Activated T-cell treated with anti-CD3 and anti-CD28 coated beads, Interleukin-2, amount 50 U/mL, for 24 hours (primary cell): ENCODE data around the gene RPE65.
"Not testable (repeated sequence)": the region's sequence is repeated elsewhere in the genome, so short reads cannot be mapped to it uniquely, and the experiment has no call there.

Experiments
- DNase-seq: peaks from one replicate; pipeline ENCODE4 v3.0.0-alpha.2; 2020
- H3K27ac Mint-ChIP-seq: 2 replicates; pipeline ENCODE4 v1.8.0; 2020; ENCODE audit warnings: mild to moderate bottlenecking, mixed read lengths
- H3K27me3 Mint-ChIP-seq: 2 replicates; pipeline ENCODE4 v1.8.0; 2020; ENCODE audit warnings: mixed read lengths
- H3K36me3 Mint-ChIP-seq: 2 replicates; pipeline ENCODE4 v1.8.0; 2020; ENCODE audit warnings: low read depth, mixed read lengths
- H3K4me1 Mint-ChIP-seq: 2 replicates; pipeline ENCODE4 v1.8.0; 2020; ENCODE audit warnings: low read depth, mixed read lengths
- H3K4me3 Mint-ChIP-seq: 2 replicates; pipeline ENCODE4 v1.8.0; 2020; ENCODE audit warnings: mild to moderate bottlenecking, moderate library complexity, mixed read lengths
- H3K9me3 Mint-ChIP-seq: 2 replicates; pipeline ENCODE4 v1.8.0; 2020; ENCODE audit warnings: mixed read lengths

RPE65 gene

GRCh38 chr1:68449901-68450300 lies at the start of gene RPE65:
TSS of gene RPE65 (minus strand) at chr1:68449954. CDS start at chr1:68449905, 49 bp downstream.
- Mint-ChIP-seq H3K27me3 (no peaks in the 10 kb centered on the region), H3K9me3 (no peaks in the 10 kb centered on the region), H3K27ac (no peak within 1 kb of the TSS), H3K36me3 (no peaks in the 10 kb centered on the region), H3K4me3 (no peak within 1 kb of the TSS), H3K4me1 (no peaks in the 10 kb centered on the region)
- no peak for DNase-seq

DNA sequence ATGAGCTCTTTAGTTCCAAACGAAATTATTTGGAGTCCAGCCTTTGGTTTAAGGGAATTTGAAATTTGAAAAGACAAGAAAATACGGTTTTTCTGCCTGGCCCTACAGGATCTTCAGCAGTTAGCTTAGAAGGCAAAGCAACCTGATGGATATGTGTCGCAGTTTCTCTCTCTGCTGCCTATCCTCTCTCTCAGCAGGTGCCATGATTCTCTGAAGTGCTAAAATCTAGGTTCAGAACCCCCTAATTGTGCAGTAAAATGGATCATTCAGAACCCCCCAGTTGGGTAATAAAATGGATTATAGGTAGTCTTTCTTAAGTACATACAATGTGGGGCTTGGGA lies 47.6 kb upstream of the RPE65 start:
- Mint-ChIP-seq H3K36me3 (no peaks in the 10 kb centered on the region), H3K27me3 (peaks cover 42% of the 10 kb centered on the region), H3K9me3 (no peaks in the 10 kb centered on the region), H3K27ac (no peak overlapping the region), H3K4me1 (peaks cover 19% of the 10 kb centered on the region), H3K4me3 (peak overlapping the region; percentile 82)
- DNase-seq: no peak

DNA sequence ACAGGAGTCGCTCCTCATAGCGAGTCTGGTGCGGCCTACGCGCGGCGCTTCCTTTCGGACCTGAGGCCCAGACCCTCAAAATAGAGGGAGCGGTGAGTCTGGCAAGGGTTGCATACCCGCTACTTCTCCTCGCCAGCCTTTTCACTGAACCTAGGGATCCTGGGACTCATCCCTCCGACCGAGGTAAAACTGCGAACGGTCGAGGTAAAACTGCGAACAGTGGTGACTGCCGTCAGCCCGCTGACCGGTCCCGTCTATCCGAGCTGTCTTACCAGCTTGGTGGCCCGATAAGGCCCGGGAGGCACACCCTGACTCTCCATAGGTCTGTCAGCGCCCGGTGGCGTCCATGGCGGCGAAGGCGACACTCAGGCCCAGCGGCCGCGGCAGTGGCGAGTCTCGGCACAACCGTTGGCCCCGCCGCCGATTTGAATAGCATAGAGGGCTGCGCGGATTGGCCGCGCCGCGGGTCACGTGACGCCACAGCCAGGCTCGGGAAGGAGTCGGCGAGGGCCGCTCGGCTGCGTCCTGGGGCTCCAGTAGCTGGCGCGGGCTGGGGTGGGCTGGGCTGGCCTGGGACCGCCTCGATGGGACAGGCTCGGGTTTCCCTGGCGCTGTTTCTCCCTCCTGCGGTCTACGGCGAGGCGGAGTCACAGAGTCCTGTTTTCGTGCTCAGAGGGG lies 47.1 kb upstream of the RPE65 start, which contains the start of gene DEPDC1:
TSS of gene DEPDC1 (minus strand) at position 403 of the 678 bp plus-strand sequence. CDS start at position 320, 83 bp downstream.
- Mint-ChIP-seq H3K27ac (peak within 1 kb of the TSS; percentile 61), H3K4me3 (peak within 1 kb of the TSS; percentile 82), H3K36me3 (no peaks in the 10 kb centered on the region), H3K9me3 (no peaks in the 10 kb centered on the region), H3K27me3 (peaks cover 42% of the 10 kb centered on the region), H3K4me1 (peaks cover 19% of the 10 kb centered on the region)
- peak; percentile 77 for DNase-seq

GRCh38 chr1:68495968-68496679 lies 46.4 kb upstream of the RPE65 start:
- no peak for DNase-seq
- Mint-ChIP-seq H3K4me1 (peaks cover 19% of the 10 kb centered on the region), H3K27me3 (peaks cover 42% of the 10 kb centered on the region), H3K36me3 (no peaks in the 10 kb centered on the region), H3K27ac (no peak overlapping the region), H3K9me3 (no peaks in the 10 kb centered on the region), H3K4me3 (peak overlapping the region; percentile 82)

GRCh38 chr1:68495532-68495931 lies 45.8 kb upstream of the RPE65 start:
- Mint-ChIP-seq H3K27me3 (peaks cover 42% of the 10 kb centered on the region), H3K36me3 (no peaks in the 10 kb centered on the region), H3K27ac (no peak overlapping the region), H3K9me3 (no peaks in the 10 kb centered on the region), H3K4me1 (peaks cover 16% of the 10 kb centered on the region), H3K4me3 (peak overlapping the region; percentile 82)
- DNase-seq: no peak

- Mint-ChIP-seq H3K27me3 (peaks cover 29% of the 10 kb centered on the region), H3K9me3 (no peaks in the 10 kb centered on the region), H3K36me3 (no peaks in the 10 kb centered on the region), H3K27ac (no peak overlapping the region), H3K4me3 (no peak overlapping the region), H3K4me1 (peaks cover 16% of the 10 kb centered on the region)
- DNase-seq: no peak
Measured at GRCh38 chr1:68493193-68493592, 43.4 kb upstream of the RPE65 start.

GRCh38 chr1:68492255-68492654 lies 42.5 kb upstream of the RPE65 start:
- peaks cover 12% of the 10 kb centered on the region for H3K4me1 Mint-ChIP-seq
- not testable (repeated sequence) for DNase-seq, H3K4me3 Mint-ChIP-seq, H3K9me3 Mint-ChIP-seq, H3K27ac Mint-ChIP-seq, H3K36me3 Mint-ChIP-seq
- peaks cover 20% of the 10 kb centered on the region for H3K27me3 Mint-ChIP-seq

GRCh38 chr1:68490046-68490651 lies 40.4 kb upstream of the RPE65 start:
- Mint-ChIP-seq H3K27ac (no peak overlapping the region), H3K4me3 (no peak overlapping the region), H3K9me3 (no peaks in the 10 kb centered on the region), H3K36me3 (no peaks in the 10 kb centered on the region), H3K4me1 (no peaks in the 10 kb centered on the region), H3K27me3 (no peaks in the 10 kb centered on the region)
- no peak for DNase-seq

- no peaks in the 10 kb centered on the region for H3K4me1 Mint-ChIP-seq
- no peak for DNase-seq
- no peaks in the 10 kb centered on the region for H3K27me3 Mint-ChIP-seq
- H3K9me3 Mint-ChIP-seq: no peaks in the 10 kb centered on the region
- H3K27ac Mint-ChIP-seq: no peak overlapping the region
- H3K36me3 Mint-ChIP-seq: no peaks in the 10 kb centered on the region
- no peak overlapping the region for H3K4me3 Mint-ChIP-seq
Measured at GRCh38 chr1:68485431-68486022, 35.8 kb upstream of the RPE65 start.

GRCh38 chr1:68484618-68485017 lies 34.9 kb upstream of the RPE65 start:
- Mint-ChIP-seq H3K27ac (no peak overlapping the region), H3K4me1 (no peaks in the 10 kb centered on the region), H3K27me3 (no peaks in the 10 kb centered on the region), H3K9me3 (no peaks in the 10 kb centered on the region), H3K36me3 (no peaks in the 10 kb centered on the region), H3K4me3 (no peak overlapping the region)
- DNase-seq: no peak

DNA sequence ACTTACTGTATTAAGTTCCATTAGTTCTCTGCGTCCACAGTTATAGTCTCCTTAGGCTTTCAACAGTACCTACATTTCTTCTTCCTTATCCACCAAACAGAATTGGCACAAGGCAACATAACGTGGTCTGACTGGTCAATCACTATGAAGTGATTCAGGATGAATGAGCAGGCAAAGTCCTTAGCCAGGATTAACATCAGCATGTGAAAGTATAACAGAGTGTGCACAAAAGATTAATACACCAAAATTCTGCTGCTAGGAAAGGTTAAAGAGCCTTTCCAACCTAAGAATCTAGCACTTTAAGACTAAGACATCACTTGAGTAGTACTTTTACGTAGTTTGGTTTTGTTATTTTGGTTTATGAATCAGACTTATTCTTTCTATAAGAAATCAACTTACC lies 31.3 kb upstream of the RPE65 start:
- no peaks in the 10 kb centered on the region for H3K36me3 Mint-ChIP-seq

DNA sequence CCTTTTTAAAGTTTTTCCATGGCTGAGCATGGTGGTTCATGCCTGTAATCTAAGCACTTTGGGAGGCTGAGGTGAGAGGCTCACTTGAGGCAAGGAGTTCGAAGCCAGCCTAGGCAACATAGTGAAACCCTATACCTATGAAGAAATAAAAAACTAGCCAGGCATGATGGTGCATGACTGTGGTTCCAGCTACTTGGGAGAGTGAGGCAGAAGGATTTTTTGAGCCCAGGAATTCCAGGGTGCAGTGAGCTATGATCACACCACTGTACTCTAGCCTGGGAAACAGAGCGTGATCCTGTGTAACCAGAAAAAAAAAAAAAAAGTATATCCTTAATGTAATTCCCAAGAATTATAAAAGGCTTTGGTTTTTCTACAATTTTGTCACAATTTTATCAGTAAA lies 29.7 kb upstream of the RPE65 start:
- Mint-ChIP-seq H3K36me3 (no peaks in the 10 kb centered on the region), H3K4me3 (no peak overlapping the region), H3K4me1 (no peaks in the 10 kb centered on the region), H3K27ac (no peak overlapping the region), H3K27me3 (no peaks in the 10 kb centered on the region), H3K9me3 (no peaks in the 10 kb centered on the region)
- no peak for DNase-seq

More for the DNA sequence above, 31.3 kb upstream of the RPE65 start:
- DNase-seq: no peak
- no peaks in the 10 kb centered on the region for H3K27me3 Mint-ChIP-seq
- H3K27ac Mint-ChIP-seq: no peak overlapping the region
- H3K4me3 Mint-ChIP-seq: no peak overlapping the region
- H3K4me1 Mint-ChIP-seq: no peaks in the 10 kb centered on the region
- no peaks in the 10 kb centered on the region for H3K9me3 Mint-ChIP-seq

DNA sequence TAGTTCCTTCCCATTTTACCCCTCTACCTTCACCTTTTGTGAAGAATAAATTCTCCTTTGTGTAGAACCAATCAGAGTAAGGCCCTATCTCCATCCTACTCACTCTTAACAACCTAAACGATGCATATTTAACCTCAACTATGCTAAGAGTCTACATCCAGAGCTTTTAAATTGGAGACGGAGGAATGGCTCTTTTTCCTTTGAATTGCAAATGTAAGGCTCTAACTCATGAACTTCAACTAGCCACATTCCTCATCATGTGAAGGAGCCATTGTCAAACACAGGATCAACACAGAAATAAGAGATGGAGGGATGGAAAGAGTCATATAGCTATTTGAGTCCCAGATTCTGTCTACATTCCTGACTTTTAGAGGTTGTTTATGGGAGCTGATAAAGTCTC lies 28.9 kb upstream of the RPE65 start:
- Mint-ChIP-seq H3K27ac (no peak overlapping the region), H3K9me3 (no peaks in the 10 kb centered on the region), H3K27me3 (no peaks in the 10 kb centered on the region), H3K4me1 (no peaks in the 10 kb centered on the region), H3K36me3 (no peaks in the 10 kb centered on the region), H3K4me3 (no peak overlapping the region)
- DNase-seq: no peak

GRCh38 chr1:68476626-68477025 lies 26.9 kb upstream of the RPE65 start:
- H3K9me3 Mint-ChIP-seq, H3K4me3 Mint-ChIP-seq, H3K4me1 Mint-ChIP-seq, DNase-seq, H3K36me3 Mint-ChIP-seq, H3K27me3 Mint-ChIP-seq, H3K27ac Mint-ChIP-seq: not testable (repeated sequence)

DNA sequence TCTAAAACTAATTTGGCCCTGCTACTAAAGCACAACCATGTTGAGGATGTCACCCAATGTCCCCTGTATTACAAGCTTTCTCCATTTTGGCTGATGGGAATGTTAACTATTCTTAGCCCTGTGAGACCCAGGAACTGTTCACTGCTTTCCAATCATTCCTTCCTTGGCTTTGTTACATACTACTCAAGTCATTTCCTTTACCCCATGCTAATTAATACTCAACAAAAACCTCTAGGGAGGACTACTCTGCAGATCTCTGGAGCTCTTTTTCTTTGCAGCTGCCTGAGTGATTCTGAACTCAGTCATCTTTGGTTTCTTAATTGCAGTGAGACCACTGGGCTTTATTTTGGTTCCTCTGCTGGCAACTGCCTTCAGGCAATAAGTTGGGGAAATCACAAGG lies 23.3 kb upstream of the RPE65 start:
- no peaks in the 10 kb centered on the region for H3K27me3 Mint-ChIP-seq
- H3K4me1 Mint-ChIP-seq: no peaks in the 10 kb centered on the region
- H3K36me3 Mint-ChIP-seq: no peaks in the 10 kb centered on the region
- no peak overlapping the region for H3K4me3 Mint-ChIP-seq
- no peak overlapping the region for H3K27ac Mint-ChIP-seq
- H3K9me3 Mint-ChIP-seq: no peaks in the 10 kb centered on the region
- no peak for DNase-seq
